Measurements from ENCODE around the gene AOC2. TPM values are rescaled to one million over a fixed set of nuclear protein-coding genes. Genes with fewer than 3 reads are reported as not detected.

AOC2 gene
- total RNA-seq, 1 donor from 2014 or later: 5.0 TPM

DNA sequence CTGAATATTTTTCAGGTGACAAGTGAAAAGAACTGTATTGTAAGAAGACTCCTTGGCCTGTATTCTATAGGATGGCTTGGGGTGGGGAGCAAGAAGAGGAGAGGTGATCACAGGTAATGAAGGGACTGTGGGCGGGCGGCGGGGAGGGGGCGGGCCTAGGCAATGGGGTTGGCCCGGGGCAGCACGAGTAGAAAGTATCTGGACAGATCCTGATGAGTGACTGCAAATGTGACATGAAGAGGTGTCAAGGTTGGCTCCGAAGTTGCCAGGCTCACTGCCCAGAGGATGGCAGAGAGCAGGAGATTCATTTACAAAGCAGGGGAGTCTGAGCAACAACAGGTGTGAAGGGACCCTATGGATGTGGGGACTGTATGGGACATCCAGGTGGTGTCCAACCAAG is 45.4 kb downstream of the AOC2 start:
- Histone ChIP-seq H3K79me2 (ENCODE audit: insufficient read depth, low read length) (no peaks in the 10 kb centered on the region), H3K27me3 (ENCODE audit: insufficient read depth, low read length) (peaks cover 4% of the 10 kb centered on the region), H3K27ac (ENCODE audit: low read depth, low read length) (no peak overlapping the region), H3K9me3 (ENCODE audit: insufficient read depth, low read depth, low read length) (no peaks in the 10 kb centered on the region), H3K36me3 (ENCODE audit: insufficient read depth, low read length) (no peaks in the 10 kb centered on the region), H4K20me1 (ENCODE audit: insufficient read depth, low read length) (no peaks in the 10 kb centered on the region), H3K4me2 (ENCODE audit: low read length) (no peak overlapping the region), H3K4me3 (ENCODE audit: insufficient read depth, low read depth, low read length) (no peak overlapping the region), H2AFZ (ENCODE audit: low read depth, low read length) (no peak overlapping the region), H3K4me1 (ENCODE audit: insufficient read depth, low read length) (no peaks in the 10 kb centered on the region), H3K9ac (ENCODE audit: low read length) (no peak overlapping the region)
- Mint-ChIP-seq H3K27me3 (ENCODE audit: low read depth, unreplicated experiment) (peaks cover 8% of the 10 kb centered on the region), H3K4me3 (ENCODE audit: unreplicated experiment) (no peak overlapping the region), H3K9me3 (ENCODE audit: unreplicated experiment) (no peaks in the 10 kb centered on the region), H3K36me3 (ENCODE audit: low read depth, unreplicated experiment) (no peaks in the 10 kb centered on the region), H3K27ac (ENCODE audit: unreplicated experiment) (no peak overlapping the region), H3K4me1 (ENCODE audit: low read depth, unreplicated experiment) (peaks cover 20% of the 10 kb centered on the region)
- no peak for FAIRE-seq
- TF ChIP-seq, protein P1, sequence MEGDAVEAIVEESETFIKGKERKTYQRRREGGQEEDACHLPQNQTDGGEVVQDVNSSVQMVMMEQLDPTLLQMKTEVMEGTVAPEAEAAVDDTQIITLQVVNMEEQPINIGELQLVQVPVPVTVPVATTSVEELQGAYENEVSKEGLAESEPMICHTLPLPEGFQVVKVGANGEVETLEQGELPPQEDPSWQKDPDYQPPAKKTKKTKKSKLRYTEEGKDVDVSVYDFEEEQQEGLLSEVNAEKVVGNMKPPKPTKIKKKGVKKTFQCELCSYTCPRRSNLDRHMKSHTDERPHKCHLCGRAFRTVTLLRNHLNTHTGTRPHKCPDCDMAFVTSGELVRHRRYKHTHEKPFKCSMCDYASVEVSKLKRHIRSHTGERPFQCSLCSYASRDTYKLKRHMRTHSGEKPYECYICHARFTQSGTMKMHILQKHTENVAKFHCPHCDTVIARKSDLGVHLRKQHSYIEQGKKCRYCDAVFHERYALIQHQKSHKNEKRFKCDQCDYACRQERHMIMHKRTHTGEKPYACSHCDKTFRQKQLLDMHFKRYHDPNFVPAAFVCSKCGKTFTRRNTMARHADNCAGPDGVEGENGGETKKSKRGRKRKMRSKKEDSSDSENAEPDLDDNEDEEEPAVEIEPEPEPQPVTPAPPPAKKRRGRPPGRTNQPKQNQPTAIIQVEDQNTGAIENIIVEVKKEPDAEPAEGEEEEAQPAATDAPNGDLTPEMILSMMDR (IDR thresholded peaks at IDR 0.05; ENCODE audit: insufficient read depth, low read depth, low read length): no peak
- TF ChIP-seq EZH2 (IDR thresholded peaks at IDR 0.05; ENCODE audit: insufficient read depth, low read length): no peak
- DNase-seq (ENCODE audit: low read depth): no peak

DNA sequence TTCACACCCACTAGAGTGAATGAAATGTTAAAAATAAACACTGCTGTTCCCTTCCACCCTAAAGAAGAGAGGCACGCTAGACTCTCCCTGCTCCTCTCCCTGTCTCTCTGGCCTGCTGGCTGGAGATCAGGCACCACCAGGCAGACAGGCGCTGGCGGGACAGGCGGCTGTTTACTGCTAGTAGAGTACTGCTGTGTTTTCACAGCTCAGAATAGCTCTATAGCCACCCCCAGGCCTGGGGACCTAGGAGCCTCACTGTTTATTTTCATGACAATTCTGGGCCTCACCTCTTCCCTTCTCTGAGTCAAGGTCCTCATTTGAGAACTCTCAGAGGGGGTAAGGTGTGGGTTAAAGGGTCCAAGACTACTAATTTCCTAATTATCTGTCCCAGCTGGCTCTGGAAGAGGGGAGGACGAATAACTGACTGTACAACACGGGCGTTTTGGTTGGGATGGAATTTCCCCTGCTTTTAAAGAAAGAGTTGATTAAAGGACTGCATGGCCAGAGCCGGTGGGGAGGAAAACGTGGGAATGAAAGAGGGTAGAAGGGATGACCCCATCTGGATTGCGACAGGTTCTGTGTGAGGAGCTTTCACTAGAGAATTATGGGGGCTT is 47.3 kb downstream of the AOC2 start:
- Mint-ChIP-seq H3K27ac (ENCODE audit: unreplicated experiment) (peak overlapping the region; percentile 82), H3K36me3 (ENCODE audit: low read depth, unreplicated experiment) (no peaks in the 10 kb centered on the region)

DNA sequence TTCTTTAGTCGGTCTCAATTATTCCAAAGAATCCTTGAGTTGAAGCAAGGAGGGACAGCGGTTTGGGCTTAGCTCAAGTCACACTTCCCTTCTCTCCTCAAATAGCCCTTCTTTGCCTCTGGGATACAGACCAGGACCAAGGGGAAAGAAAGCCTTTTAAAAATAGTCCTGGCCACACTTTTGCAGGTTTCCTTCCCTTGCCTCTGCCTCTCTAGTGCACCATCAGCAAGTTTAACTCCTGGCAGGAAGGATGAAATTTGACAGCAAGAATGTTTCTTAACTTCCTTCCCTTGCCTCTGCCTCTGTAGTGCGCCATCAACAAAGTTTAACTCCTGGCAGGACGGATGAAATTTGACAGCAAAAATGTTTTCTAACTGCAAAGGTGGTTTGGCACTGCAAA is 49.0 kb downstream of the AOC2 start:
- no peak overlapping the region for H3K4me3 ChIP-seq (ENCODE audit: insufficient read depth, low read depth, low read length)
- Mint-ChIP-seq H3K4me3 (ENCODE audit: unreplicated experiment) (no peak overlapping the region), H3K9me3 (ENCODE audit: unreplicated experiment) (no peaks in the 10 kb centered on the region), H3K4me1 (ENCODE audit: low read depth, unreplicated experiment) (peaks cover 21% of the 10 kb centered on the region), H3K36me3 (ENCODE audit: low read depth, unreplicated experiment) (no peaks in the 10 kb centered on the region), H3K27ac (ENCODE audit: unreplicated experiment) (peak overlapping the region; percentile 26), H3K27me3 (ENCODE audit: low read depth, unreplicated experiment) (peaks cover 5% of the 10 kb centered on the region)
- no peaks in the 10 kb centered on the region for H4K20me1 ChIP-seq (ENCODE audit: insufficient read depth, low read length)
- no peaks in the 10 kb centered on the region for H3K36me3 ChIP-seq (ENCODE audit: insufficient read depth, low read length)
- H3K4me2 ChIP-seq (ENCODE audit: low read length): no peak overlapping the region
- H3K79me2 ChIP-seq (ENCODE audit: insufficient read depth, low read length): no peaks in the 10 kb centered on the region
- H3K9me3 ChIP-seq (ENCODE audit: insufficient read depth, low read depth, low read length): no peaks in the 10 kb centered on the region
- no peaks in the 10 kb centered on the region for H3K4me1 ChIP-seq (ENCODE audit: insufficient read depth, low read length)
- H2AFZ ChIP-seq (ENCODE audit: low read depth, low read length): no peak overlapping the region
- H3K27me3 ChIP-seq (ENCODE audit: insufficient read depth, low read length): no peaks in the 10 kb centered on the region
- no peak for TF ChIP-seq EZH2 (IDR thresholded peaks at IDR 0.05; ENCODE audit: insufficient read depth, low read length)
- TF ChIP-seq, protein P1 (IDR thresholded peaks at IDR 0.05; ENCODE audit: insufficient read depth, low read depth, low read length): no peak
- no peak overlapping the region for H3K27ac ChIP-seq (ENCODE audit: low read depth, low read length)
- FAIRE-seq (no peak), DNase-seq (ENCODE audit: low read depth) (no peak)
- H3K9ac ChIP-seq (ENCODE audit: low read length): no peak overlapping the region

More for the DNA sequence above, 47.3 kb downstream of the AOC2 start:
- DNase-seq (ENCODE audit: low read depth): no peak
- Histone ChIP-seq H3K9ac (ENCODE audit: low read length) (no peak overlapping the region), H3K9me3 (ENCODE audit: insufficient read depth, low read depth, low read length) (no peaks in the 10 kb centered on the region), H3K4me1 (ENCODE audit: insufficient read depth, low read length) (no peaks in the 10 kb centered on the region), H3K36me3 (ENCODE audit: insufficient read depth, low read length) (no peaks in the 10 kb centered on the region), H3K27me3 (ENCODE audit: insufficient read depth, low read length) (no peaks in the 10 kb centered on the region), H3K27ac (ENCODE audit: low read depth, low read length) (no peak overlapping the region), H2AFZ (ENCODE audit: low read depth, low read length) (peak overlapping the region; percentile 71), H3K4me3 (ENCODE audit: insufficient read depth, low read depth, low read length) (no peak overlapping the region), H4K20me1 (ENCODE audit: insufficient read depth, low read length) (no peaks in the 10 kb centered on the region), H3K4me2 (ENCODE audit: low read length) (peak overlapping the region; percentile 28), H3K79me2 (ENCODE audit: insufficient read depth, low read length) (no peaks in the 10 kb centered on the region)
- FAIRE-seq: no peak
- peaks cover 5% of the 10 kb centered on the region for H3K27me3 Mint-ChIP-seq (ENCODE audit: low read depth, unreplicated experiment)
- TF ChIP-seq, protein P1 (IDR thresholded peaks at IDR 0.05; ENCODE audit: insufficient read depth, low read depth, low read length): no peak
- TF ChIP-seq EZH2 (IDR thresholded peaks at IDR 0.05; ENCODE audit: insufficient read depth, low read length): no peak
- H3K9me3 Mint-ChIP-seq (ENCODE audit: unreplicated experiment): no peaks in the 10 kb centered on the region
- H3K4me3 Mint-ChIP-seq (ENCODE audit: unreplicated experiment): peak overlapping the region; percentile 61
- H3K4me1 Mint-ChIP-seq (ENCODE audit: low read depth, unreplicated experiment): peaks cover 21% of the 10 kb centered on the region
